ENCODE data around the gene TRIP12.
A peak's percentile ranks its signal among the peaks of the same experiment; 100 is the strongest.
"Not testable (repeated sequence)": the region's sequence is repeated elsewhere in the genome, so short reads cannot be mapped to it uniquely, and the experiment has no call there.

The TRIP12 gene

GRCh38 chr2:229752970-229753729 is 168.7 kb downstream of the TRIP12 start:
- no peak for DNase-seq

DNA sequence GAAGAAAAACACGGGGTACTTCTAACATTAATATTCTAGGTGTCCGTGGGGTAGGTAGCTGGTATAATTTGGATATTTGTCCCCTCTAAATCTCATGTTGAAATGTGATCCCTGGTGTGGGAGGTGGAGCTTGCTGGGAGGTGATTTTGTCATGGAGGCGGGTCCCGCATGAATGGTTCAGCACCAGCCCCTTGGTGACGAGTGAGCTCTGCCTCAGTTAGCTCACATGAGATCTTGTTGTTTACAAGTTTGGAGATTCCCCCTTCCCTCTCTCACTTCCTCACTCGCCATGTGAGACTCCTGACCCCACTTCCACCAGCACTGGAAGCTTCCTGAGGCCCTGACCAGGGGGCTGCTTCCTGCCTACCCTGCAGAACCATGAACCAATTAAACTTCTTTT is 172.0 kb downstream of the TRIP12 start:
- DNase-seq: no peak

GRCh38 chr2:229748950-229749349 is 172.9 kb downstream of the TRIP12 start:
- no peak for DNase-seq

- not testable (repeated sequence) for DNase-seq
These were observed 179.1 kb downstream of the TRIP12 start for GRCh38 chr2:229742691-229743090.

- no peak for DNase-seq
These were observed 181.5 kb downstream of the TRIP12 start for GRCh38 chr2:229740279-229740678.

DNA sequence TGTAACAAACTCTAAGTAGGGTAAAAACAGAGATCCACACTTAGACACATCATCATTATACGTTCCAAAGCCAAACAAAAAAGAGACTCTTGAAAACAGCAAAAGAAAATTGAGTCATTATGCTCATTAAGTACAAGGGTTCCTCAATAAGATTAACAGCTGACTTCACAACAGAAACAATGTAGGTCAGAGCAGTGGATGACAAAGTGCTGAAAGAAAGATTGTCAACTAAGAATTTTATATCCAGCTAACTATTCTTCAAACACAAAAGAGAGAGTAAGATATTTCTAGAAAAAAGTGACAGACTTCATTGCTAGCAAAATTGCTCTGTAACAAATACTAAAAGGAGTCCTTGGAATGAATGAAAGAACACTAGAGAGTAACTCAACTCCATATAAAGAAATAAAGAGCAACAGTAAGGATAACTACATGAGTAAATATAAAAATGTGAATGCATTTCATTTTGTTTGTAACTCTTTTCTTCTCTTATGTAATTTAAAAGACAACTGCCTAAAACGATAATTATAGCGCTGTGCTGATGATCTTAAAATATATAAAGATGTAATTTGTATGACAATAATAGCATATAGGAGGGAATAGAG is 183.7 kb downstream of the TRIP12 start:
- no peak for DNase-seq

- no peak for DNase-seq
These were observed 187.4 kb downstream of the TRIP12 start for GRCh38 chr2:229734410-229734809.

DNA sequence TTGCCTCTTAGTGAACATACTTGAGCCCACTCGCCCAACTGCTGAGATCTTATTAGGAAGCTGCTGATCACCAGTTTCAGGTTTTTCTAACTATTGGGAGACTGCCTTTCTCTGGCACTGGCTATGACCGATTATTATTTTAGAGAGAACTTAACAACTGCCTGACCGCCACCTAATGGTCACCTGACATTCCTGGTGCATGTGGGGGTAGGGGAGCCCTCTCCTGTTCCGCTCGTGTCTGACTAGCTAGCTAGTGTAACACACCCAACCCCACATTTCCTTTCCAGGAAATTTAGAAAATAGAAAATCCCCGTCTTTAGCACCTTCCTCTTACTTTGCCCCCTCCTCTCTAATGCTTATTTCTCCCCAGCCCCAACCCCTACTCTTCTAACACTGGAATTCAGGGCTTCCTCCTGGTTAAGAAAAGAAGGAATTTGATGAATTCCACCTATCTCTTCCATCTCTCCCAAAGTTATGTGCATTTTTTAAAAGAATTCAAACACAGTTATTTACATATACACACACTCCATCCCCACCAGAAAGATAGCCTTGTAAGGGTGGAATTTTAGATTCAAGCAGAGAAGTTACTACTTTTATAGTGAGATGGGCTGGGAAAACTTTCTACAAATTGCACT is 188.1 kb downstream of the TRIP12 start:
- no peak for DNase-seq

GRCh38 chr2:229732897-229733296 is 188.9 kb downstream of the TRIP12 start:
- no peak for DNase-seq

- DNase-seq: no peak
These were observed 189.9 kb downstream of the TRIP12 start for GRCh38 chr2:229731916-229732315.

GRCh38 chr2:229731363-229731762 is 190.4 kb downstream of the TRIP12 start:
- DNase-seq: no peak

DNA sequence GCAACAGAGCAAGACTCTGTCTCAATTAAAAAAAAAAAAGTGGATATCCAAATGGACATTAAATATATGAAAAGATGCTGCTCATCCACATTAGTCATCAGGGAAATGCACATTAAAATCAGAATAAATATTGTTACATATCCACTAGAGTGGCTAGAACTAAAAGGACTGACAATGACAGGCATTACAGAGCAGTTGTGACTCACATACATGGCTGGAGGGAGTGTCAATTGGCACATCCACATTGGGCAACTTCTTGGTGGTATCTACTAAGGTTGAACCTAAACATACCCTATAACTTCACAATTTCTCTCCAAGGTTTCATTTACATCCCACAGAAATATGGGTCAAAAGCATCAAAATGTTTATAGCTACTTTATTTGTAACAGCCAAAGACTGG is 193.4 kb downstream of the TRIP12 start:
- no peak for DNase-seq

DNA sequence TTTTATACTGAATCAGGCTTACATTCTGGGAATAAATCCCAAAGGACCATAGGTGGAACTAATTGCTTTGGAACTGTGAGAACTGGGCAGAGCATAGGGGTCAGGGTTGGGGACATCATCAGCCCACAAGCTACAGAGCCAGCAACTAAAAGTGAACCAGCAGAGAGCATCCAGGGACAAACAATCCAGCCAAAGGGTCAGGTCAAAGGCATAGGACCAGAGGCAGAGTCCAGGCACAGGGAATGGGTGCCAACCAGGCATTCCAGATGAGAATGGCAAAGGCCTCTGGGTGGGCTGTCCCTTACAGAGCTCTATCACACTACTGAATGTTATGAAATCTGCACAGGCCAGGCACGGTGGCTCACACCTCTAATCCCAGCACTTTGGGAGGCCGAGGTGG is 195.2 kb downstream of the TRIP12 start:
- DNase-seq: no peak

DNA sequence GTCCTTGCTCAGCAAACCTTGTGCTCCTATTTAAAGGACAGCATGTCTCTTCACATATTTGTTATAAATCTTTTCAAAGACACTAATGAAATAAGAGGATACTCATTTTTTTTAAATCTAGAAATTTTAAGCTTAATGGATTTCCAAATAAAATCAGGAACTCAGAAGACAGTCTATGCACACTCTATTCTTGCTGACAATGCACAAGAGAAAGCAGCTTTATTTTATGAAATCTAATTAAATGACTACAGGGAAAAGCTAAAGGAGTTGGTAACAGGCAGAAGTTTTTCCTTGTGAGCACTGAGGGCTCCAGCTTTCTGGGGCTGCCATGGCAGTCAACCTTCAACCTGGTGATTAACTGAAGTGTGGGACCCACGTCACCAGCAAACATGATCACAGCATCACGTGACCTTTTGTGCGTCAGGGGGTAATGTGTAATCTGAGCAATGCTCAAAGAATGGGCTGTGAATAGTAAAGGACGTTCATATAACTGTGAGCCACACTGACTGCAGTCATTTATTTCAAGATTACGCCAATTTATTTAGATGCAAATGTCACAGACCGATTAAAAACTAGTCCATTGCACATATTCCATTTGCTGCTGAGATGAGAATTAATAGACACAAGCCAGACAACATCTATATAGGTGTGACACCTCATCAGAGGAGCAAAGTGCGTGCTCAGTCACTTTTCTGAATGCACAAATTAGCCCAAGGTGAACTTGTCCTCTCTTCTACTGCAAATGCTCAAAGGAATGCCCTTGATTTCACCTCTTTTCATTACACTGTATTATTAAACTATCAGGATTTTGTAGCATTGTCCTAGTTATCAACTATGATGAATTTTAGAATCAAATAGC is 195.9 kb downstream of the TRIP12 start:
- no peak for DNase-seq

- DNase-seq: not testable (repeated sequence)
These were observed 198.6 kb downstream of the TRIP12 start for GRCh38 chr2:229723192-229723591.

DNA sequence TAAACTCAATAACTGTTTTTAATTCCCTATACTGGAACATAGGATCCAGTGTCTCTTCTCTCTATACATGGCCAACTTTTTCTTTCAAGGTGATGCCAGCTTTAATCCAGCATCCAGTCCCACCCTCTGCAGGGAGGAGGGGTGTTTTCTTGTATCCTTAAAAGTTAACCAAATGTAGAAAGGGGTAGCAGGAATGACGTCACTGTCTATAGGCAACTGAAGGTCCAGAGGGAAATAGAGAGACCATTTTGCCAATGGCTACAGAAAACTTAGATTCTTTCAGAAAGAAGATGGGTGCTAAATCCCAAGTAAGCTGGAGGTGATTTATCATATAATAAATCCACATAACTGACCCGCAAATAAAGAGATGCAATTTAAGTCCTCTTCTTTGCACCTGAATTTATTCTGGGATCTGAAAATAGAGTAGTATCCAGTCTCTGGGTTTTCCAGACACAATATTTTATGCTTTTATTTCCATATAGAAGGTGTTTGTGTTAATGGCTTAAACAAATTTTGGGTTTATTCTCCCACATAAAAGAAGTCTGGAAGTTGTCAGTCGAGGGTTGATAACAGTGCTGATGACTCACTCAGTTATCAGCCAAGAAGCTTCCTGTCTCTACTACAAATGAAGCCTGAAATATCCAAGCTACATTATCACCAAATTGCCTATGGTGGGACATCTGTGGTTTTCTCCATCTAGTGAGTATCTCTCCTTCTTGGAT is 201.7 kb downstream of the TRIP12 start:
- DNase-seq: no peak

DNA sequence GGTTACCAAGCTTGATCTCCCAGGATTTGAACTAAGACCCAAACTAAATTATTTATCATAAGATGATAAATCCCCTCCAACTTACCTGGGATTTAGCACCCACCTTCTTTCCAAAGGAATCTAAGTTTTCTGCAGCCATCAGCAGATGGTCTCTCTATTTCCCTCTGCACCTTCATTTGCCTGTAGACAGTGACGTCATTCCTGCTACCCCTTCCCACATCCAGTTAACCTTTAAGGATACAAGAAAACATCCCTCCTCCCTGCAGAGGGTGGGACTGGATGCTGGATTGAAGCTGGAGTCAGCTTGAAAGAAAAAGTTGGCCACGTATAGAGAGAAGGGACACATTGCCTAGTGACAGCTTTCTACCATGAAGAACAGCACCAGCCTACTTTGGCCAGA is 203.8 kb downstream of the TRIP12 start:
- no peak for DNase-seq

DNA sequence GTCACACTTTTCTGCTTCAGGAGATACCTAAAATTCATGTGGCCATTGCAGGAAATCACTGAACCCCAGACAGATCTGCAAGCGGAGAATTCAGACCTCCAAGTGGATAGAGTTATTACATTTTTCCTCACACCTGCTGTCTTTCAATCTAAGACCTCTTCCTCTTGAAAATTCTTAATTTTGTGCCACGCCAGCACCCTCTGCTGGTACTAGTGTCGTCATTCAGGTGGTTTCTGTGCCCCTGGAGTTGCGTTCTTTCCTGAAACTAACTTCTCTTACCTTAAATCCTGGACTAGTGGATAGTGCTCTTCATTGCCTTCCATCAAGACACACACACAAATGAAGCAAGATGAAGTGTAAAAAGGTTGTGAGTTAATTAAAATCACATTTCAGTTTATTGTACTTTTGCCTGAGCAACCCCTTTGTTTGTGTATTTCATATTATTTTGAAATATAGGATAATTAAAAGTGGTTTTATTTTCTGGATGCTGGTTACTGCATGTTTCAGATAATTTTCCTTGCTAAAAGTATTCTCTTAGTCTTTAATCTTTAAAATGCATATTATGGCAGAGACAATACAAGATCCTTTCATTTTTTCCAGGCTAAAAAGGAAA is 205.8 kb downstream of the TRIP12 start:
- DNase-seq: peak; percentile 16 to 24

GRCh38 chr2:229714736-229715541 is 206.9 kb downstream of the TRIP12 start:
- peak; percentile 22 to 32 for DNase-seq

GRCh38 chr2:229714080-229714735 is 207.6 kb downstream of the TRIP12 start, which contains the start of gene DNER:
Gene DNER, minus strand, starts transcription at chr2:229714555. Its CDS starts 132 bp downstream, at chr2:229714423.
- peak; percentile 45 to 52 for DNase-seq

All from stimulated activated CD4-positive, alpha-beta T cell treated with anti-CD3 and anti-CD28 coated beads, Interleukin-2, amount 100 ng/mL, for 48 hours (primary cell).